SK-N-SH treated with all-trans-retinoic acid at 6 μM for 48 hours (cell line): ENCODE measurements around the gene PRRG3.

Experiments
- ATAC-seq: fragments of 200-7000 bp; cut with Tn5 transposase; 3 replicates; pipeline ENCODE4 v1.9.1; 2020; ENCODE audit warnings: mild to moderate bottlenecking, moderate library complexity
- ARNTL ChIP-seq: fragments of 450-650 bp; formaldehyde crosslinking; IDR thresholded peaks from 2 replicates; pipeline ENCODE4 v1.5.0; 2020; ENCODE audit warnings: low read depth, mild to moderate bottlenecking, moderate library complexity, borderline replicate concordance
- BACH2 ChIP-seq: fragments of 250-450 bp; sonication (Bioruptor Pico); IDR thresholded peaks from 2 replicates; pipeline ENCODE4 v1.9.0; 2021; ENCODE audit warnings: mild to moderate bottlenecking, borderline replicate concordance
- CSDC2 ChIP-seq: fragments of 250-450 bp; sonication (Bioruptor Pico); IDR thresholded peaks from 2 replicates; pipeline ENCODE4 v1.5.0; 2020; ENCODE audit warnings: mild to moderate bottlenecking, moderate library complexity
- ESRRG ChIP-seq: fragments of 250-450 bp; sonication (Bioruptor Pico); IDR thresholded peaks from 2 replicates; pipeline ENCODE4 v1.6.1; 2021; ENCODE audit warnings: mild to moderate bottlenecking
- ISL1 ChIP-seq: fragments of 250-450 bp; sonication (Bioruptor Pico); IDR thresholded peaks from 2 replicates; pipeline ENCODE4 v2.1.2; 2022; ENCODE audit warnings: mild to moderate bottlenecking, moderate library complexity
- OSR1 ChIP-seq: fragments of 250-450 bp; sonication (Bioruptor Pico); IDR thresholded peaks from 2 replicates; pipeline ENCODE4 v1.8.0; 2022; ENCODE audit warnings: moderate library complexity, mild to moderate bottlenecking, inconsistent platforms
- PPARA ChIP-seq: fragments of 250-450 bp; sonication (Bioruptor Pico); IDR thresholded peaks from 2 replicates; pipeline ENCODE4 v1.5.0; 2020; ENCODE audit warnings: mild to moderate bottlenecking, borderline replicate concordance
- SNAI2 ChIP-seq: fragments of 250-450 bp; sonication (Bioruptor Pico); IDR thresholded peaks from 2 replicates; pipeline ENCODE4 v1.5.0; 2020; ENCODE audit warnings: mild to moderate bottlenecking, moderate library complexity
- TCF4 ChIP-seq: fragments of 250-450 bp; sonication (Bioruptor Pico); IDR thresholded peaks from 2 replicates; pipeline ENCODE4 v1.8.0; 2021; ENCODE audit warnings: mild to moderate bottlenecking, moderate library complexity, borderline replicate concordance
- TOX ChIP-seq: fragments of 250-450 bp; sonication (Bioruptor Pico); IDR thresholded peaks from 2 replicates; pipeline ENCODE4 v1.8.0; 2021; ENCODE audit warnings: mild to moderate bottlenecking, moderate library complexity, borderline replicate concordance
- ZC3H10 ChIP-seq: fragments of 250-450 bp; sonication (Bioruptor Pico); IDR thresholded peaks from 2 replicates; pipeline ENCODE4 v1.5.1; 2021; ENCODE audit warnings: mild to moderate bottlenecking, moderate library complexity
- ZFP3 ChIP-seq: fragments of 250-450 bp; sonication (Bioruptor Pico); IDR thresholded peaks from 2 replicates; pipeline ENCODE4 v1.5.0; 2020; ENCODE audit warnings: mild to moderate bottlenecking, moderate library complexity
- ZFP30 ChIP-seq: fragments of 450-650 bp; formaldehyde crosslinking; IDR thresholded peaks from 2 replicates; pipeline ENCODE4 v1.5.0; 2022; ENCODE audit warnings: mild to moderate bottlenecking, moderate library complexity
- ZNF565 ChIP-seq: fragments of 450-650 bp; formaldehyde crosslinking; conservative IDR thresholded peaks from 2 replicates; pipeline ENCODE4 v1.5.0; 2020; ENCODE audit warnings: low read depth, mild to moderate bottlenecking, moderate library complexity
- TF ChIP-seq, protein P1 (sequence below): fragments of 250-450 bp; sonication (Bioruptor Pico); IDR thresholded peaks from 2 replicates; pipeline ENCODE4 v1.5.1; 2020; ENCODE audit warnings: low read depth, mild to moderate bottlenecking, moderate library complexity
- TF ChIP-seq, protein P2 (sequence below): fragments of 250-450 bp; sonication (Bioruptor Pico); IDR thresholded peaks from 2 replicates; pipeline ENCODE4 v1.5.1; 2021; ENCODE audit warnings: mild to moderate bottlenecking, moderate library complexity
- TF ChIP-seq, protein P3 (sequence below): fragments of 250-450 bp; sonication (Bioruptor Pico); IDR thresholded peaks from 2 replicates; pipeline ENCODE4 v1.8.0; 2021; ENCODE audit warnings: low read depth, mild to moderate bottlenecking, moderate library complexity, borderline replicate concordance
- TF ChIP-seq, protein P4 (sequence below): fragments of 250-450 bp; sonication (Bioruptor Pico); IDR thresholded peaks from 2 replicates; pipeline ENCODE4 v1.8.0; 2020; ENCODE audit warnings: mild to moderate bottlenecking, moderate library complexity, borderline replicate concordance

Gene PRRG3

DNA sequence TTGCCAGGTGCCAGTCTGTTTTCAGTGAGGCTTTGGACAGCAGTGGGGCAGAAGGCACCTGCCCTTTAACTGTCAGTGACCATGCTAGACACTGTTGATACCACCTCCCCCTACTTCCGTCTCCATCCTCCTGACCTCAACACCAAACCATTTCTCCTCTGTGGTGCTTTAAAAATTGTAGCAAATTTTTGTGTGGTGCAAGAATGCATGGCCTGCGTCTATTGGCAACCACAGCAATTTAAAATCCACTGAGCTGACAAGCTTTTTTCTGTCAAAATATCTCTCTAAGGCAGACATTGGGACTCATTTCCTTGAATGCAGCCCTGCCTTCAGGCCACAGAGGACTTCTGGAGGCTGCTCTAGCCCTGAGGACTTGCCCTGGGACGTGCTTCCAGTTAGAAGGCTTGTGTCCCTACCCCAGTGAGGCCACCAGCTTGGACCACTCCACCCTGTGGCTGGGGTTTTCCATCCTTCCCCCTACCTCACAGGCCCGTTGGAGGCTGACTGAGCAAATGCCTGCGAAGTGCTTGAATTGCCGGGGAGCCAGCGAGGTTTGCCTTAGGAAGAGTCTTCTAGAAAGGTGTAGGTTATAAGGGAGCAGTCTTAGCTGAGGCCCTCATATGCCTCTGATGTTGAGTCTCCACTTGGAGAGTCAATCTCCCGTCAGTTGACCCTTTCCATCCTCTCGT lies 6.9 kb downstream of the PRRG3 start:
- no peak for ATAC-seq
- TF ChIP-seq ESRRG, result no peak

DNA sequence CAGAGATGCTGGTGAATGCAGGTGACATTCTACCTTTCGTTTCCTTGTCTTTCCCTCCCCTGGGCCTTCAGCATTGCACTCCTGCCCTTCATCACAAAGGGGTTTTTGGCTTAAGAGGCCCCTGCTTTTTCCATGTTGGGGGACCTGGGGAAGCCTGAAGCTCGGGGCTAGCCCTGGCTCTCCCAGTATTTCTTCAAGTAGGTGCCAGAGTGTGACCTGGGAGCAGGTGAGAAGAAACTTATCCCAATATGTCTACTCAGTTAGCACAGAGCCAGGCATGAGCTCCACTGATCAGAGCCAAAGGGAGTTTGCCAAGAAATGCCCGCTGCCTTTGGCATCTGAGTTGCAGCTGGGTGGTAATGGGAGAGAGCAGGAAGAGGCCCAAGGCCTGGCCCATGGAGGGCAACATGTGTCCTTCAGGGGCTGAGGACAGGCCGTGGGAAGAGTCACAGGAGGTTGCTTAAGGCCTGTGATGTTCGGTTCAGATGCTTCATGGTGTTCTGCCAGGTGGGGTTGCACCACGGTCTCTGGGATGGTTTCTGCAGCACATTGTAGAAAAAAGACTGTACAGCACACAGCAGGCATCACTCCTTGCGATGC lies 7.6 kb downstream of the PRRG3 start:
- ATAC-seq, result no peak
- TF ChIP-seq, protein P1, sequence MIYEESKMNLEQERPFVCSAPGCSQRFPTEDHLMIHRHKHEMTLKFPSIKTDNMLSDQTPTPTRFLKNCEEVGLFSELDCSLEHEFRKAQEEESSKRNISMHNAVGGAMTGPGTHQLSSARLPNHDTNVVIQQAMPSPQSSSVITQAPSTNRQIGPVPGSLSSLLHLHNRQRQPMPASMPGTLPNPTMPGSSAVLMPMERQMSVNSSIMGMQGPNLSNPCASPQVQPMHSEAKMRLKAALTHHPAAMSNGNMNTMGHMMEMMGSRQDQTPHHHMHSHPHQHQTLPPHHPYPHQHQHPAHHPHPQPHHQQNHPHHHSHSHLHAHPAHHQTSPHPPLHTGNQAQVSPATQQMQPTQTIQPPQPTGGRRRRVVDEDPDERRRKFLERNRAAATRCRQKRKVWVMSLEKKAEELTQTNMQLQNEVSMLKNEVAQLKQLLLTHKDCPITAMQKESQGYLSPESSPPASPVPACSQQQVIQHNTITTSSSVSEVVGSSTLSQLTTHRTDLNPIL (CRISPR knock-in tag), result no peak
- no peak for TF ChIP-seq ARNTL (CRISPR knock-in tag)
- TF ChIP-seq TCF4 (CRISPR knock-in tag), result no peak
- TF ChIP-seq OSR1 (CRISPR knock-in tag), result no peak
- no peak for TF ChIP-seq SNAI2
- TF ChIP-seq ZNF565, result no peak
- TF ChIP-seq, protein P2, sequence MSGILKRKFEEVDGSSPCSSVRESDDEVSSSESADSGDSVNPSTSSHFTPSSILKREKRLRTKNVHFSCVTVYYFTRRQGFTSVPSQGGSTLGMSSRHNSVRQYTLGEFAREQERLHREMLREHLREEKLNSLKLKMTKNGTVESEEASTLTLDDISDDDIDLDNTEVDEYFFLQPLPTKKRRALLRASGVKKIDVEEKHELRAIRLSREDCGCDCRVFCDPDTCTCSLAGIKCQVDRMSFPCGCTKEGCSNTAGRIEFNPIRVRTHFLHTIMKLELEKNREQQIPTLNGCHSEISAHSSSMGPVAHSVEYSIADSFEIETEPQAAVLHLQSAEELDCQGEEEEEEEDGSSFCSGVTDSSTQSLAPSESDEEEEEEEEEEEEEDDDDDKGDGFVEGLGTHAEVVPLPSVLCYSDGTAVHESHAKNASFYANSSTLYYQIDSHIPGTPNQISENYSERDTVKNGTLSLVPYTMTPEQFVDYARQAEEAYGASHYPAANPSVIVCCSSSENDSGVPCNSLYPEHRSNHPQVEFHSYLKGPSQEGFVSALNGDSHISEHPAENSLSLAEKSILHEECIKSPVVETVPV (CRISPR knock-in tag), result no peak
- TF ChIP-seq ZFP30, result no peak
- no peak for TF ChIP-seq CSDC2
- no peak for TF ChIP-seq ZFP3 (CRISPR knock-in tag)
- no peak for TF ChIP-seq TOX (CRISPR knock-in tag)
- TF ChIP-seq ESRRG, result no peak
- TF ChIP-seq ISL1, result no peak

DNA sequence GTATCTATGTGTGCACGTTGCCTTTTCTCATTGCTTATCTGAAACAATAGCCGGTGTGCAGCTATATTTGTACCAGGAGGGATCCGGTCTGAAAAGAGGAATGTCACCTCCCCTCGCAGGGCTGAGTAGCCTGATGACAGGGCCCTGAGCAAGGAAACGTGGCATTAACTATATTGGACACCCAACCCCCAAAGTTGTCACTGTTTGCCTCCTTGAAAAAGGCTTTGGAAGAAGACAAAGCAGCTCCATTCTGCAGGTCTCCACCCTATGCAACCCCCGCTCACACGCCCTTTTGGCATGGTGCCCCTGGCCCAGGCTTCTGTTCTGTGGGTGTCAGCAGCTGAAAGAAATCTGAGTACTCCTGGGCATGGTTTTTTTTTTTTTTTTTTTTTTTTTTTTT lies 8.2 kb downstream of the PRRG3 start:
- ATAC-seq, result no peak
- no peak for TF ChIP-seq ZC3H10 (CRISPR knock-in tag)
- TF ChIP-seq, protein P3, sequence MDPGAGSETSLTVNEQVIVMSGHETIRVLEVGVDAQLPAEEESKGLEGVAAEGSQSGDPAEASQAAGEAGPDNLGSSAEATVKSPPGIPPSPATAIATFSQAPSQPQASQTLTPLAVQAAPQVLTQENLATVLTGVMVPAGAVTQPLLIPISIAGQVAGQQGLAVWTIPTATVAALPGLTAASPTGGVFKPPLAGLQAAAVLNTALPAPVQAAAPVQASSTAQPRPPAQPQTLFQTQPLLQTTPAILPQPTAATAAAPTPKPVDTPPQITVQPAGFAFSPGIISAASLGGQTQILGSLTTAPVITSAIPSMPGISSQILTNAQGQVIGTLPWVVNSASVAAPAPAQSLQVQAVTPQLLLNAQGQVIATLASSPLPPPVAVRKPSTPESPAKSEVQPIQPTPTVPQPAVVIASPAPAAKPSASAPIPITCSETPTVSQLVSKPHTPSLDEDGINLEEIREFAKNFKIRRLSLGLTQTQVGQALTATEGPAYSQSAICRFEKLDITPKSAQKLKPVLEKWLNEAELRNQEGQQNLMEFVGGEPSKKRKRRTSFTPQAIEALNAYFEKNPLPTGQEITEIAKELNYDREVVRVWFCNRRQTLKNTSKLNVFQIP (CRISPR knock-in tag), result no peak
- no peak for TF ChIP-seq BACH2
- TF ChIP-seq ZFP30, result no peak
- no peak for TF ChIP-seq OSR1 (CRISPR knock-in tag)
- TF ChIP-seq, protein P4, sequence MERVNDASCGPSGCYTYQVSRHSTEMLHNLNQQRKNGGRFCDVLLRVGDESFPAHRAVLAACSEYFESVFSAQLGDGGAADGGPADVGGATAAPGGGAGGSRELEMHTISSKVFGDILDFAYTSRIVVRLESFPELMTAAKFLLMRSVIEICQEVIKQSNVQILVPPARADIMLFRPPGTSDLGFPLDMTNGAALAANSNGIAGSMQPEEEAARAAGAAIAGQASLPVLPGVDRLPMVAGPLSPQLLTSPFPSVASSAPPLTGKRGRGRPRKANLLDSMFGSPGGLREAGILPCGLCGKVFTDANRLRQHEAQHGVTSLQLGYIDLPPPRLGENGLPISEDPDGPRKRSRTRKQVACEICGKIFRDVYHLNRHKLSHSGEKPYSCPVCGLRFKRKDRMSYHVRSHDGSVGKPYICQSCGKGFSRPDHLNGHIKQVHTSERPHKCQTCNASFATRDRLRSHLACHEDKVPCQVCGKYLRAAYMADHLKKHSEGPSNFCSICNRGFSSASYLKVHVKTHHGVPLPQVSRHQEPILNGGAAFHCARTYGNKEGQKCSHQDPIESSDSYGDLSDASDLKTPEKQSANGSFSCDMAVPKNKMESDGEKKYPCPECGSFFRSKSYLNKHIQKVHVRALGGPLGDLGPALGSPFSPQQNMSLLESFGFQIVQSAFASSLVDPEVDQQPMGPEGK (CRISPR knock-in tag), result no peak
- TF ChIP-seq, protein P1 (CRISPR knock-in tag), result no peak
- TF ChIP-seq, protein P2 (CRISPR knock-in tag), result no peak
- no peak for TF ChIP-seq ZNF565
- no peak for TF ChIP-seq ISL1
- TF ChIP-seq PPARA (CRISPR knock-in tag), result no peak
